MCF 10A (cell line): ENCODE measurements around the gene AGBL4. TPM values are rescaled to one million over a fixed set of nuclear protein-coding genes. Genes with fewer than 3 reads are reported as not detected.

Experiments
- BruUV-seq: library from RNA; stranded (reverse); fragments of 400-500 nt; replicated peaks from 2 replicates; lab custom pipeline; 2021; lab: Mats Ljungman, UMichigan
- CTCF ChIA-PET: fragments of 300-600 bp; sonication (Branson Sonifier 250); formaldehyde crosslinking; extraction: SDS; loops from one replicate; lab custom pipeline; 2021; ENCODE audit warnings: antibody characterized with exemption, inconsistent platforms; lab: Yijun Ruan, JAX
- POLR2A ChIA-PET: fragments of 300-600, 350-650 bp; sonication (Branson Sonifier 250); formaldehyde crosslinking; extraction: SDS; loops from one replicate; lab custom pipeline; 2020; ENCODE audit warnings: antibody characterized with exemption, inconsistent platforms; lab: Yijun Ruan, JAX
- DNase-seq: peaks from one replicate; pipeline ENCODE4 v3.0.0-alpha.2; 2018; ENCODE audit not compliant: unreplicated experiment
- H3K27ac Mint-ChIP-seq: one replicate; pipeline ENCODE4 v1.8.0; 2022; ENCODE audit warnings: mild to moderate bottlenecking, low read depth, mixed read lengths; ENCODE audit not compliant: unreplicated experiment
- H3K27me3 Mint-ChIP-seq: one replicate; pipeline ENCODE4 v1.8.0; 2022; ENCODE audit warnings: mixed read lengths; ENCODE audit not compliant: insufficient read depth, unreplicated experiment
- H3K36me3 Mint-ChIP-seq: one replicate; pipeline ENCODE4 v1.8.0; 2022; ENCODE audit warnings: mild to moderate bottlenecking, moderate library complexity, mixed read lengths; ENCODE audit not compliant: insufficient read depth, unreplicated experiment
- H3K4me1 Mint-ChIP-seq: one replicate; pipeline ENCODE4 v1.8.0; 2022; ENCODE audit warnings: mixed read lengths; ENCODE audit not compliant: insufficient read depth, unreplicated experiment
- H3K4me3 Mint-ChIP-seq: one replicate; pipeline ENCODE4 v1.8.0; 2022; ENCODE audit warnings: mild to moderate bottlenecking, moderate library complexity, mixed read lengths; ENCODE audit not compliant: unreplicated experiment
- H3K9me3 Mint-ChIP-seq: one replicate; pipeline ENCODE4 v1.8.0; 2022; ENCODE audit warnings: mixed read lengths; ENCODE audit not compliant: unreplicated experiment
- CTCF ChIP-seq: fragments of 200-600 bp; IDR thresholded peaks from one replicate; pipeline ENCODE4 v1.8.0; 2022; ENCODE audit warnings: antibody characterized with exemption, mild to moderate bottlenecking; ENCODE audit not compliant: unreplicated experiment
- intact Hi-C: fragments of 100-400 bp; cut with micrococcal nuclease; formaldehyde crosslinking; loops from 2 replicates; pipeline ENCODE4 v1.14.1; 2022
- total RNA-seq: library from RNA; stranded (reverse); gene quantifications from 2 replicates; pipeline ENCODE4 v1.2.3, GENCODE V29; 2022

The AGBL4 gene
- total RNA-seq, 1 experiment from 2014 or later, result not detected

DNA sequence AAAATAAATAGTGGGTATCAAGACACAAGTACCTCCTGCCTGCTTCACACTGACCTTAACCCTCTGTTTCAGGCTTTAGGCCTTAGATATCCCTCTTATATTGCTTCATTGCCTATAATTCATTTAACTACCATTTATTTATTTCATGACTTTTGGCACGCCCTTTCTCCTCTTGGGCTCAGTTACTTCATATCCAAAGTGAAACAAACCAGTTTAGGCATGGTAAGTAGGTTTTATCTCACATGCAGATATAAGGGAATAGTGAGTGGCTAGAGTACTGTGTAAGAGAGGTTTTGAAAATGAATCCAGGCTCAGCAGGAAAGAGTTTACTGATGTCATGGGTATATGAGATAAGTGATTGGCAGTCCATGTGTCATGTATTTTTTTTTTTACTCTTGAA is 1177.3 kb downstream of the AGBL4 start:
- intact Hi-C loops, result no loop called here
- no peaks in the 10 kb centered on the region for H3K9me3 Mint-ChIP-seq

GRCh38 chr1:48844187-48844586 is 1179.6 kb downstream of the AGBL4 start:
- H3K4me1 Mint-ChIP-seq, result no peaks in the 10 kb centered on the region
- no peak overlapping the region for H3K27ac Mint-ChIP-seq
- no peak for TF ChIP-seq CTCF
- H3K36me3 Mint-ChIP-seq, result peaks cover 5% of the 10 kb centered on the region
- H3K27me3 Mint-ChIP-seq, result peaks cover 7% of the 10 kb centered on the region
- POLR2A ChIA-PET, result no interaction called here
- CTCF ChIA-PET, result interaction anchor here (0.5 kb wide), 2 partner anchors 16 to 559 kb away, joined by 3 read pairs; no protein-coding TSS in a partner anchor
- intact Hi-C loops, result no loop called here
- H3K9me3 Mint-ChIP-seq, result no peaks in the 10 kb centered on the region
- H3K4me3 Mint-ChIP-seq, result no peak overlapping the region
- BruUV-seq, result no TSS peak
- DNase-seq, result no peak

More for the DNA sequence above, 1177.3 kb downstream of the AGBL4 start:
- no peaks in the 10 kb centered on the region for H3K27me3 Mint-ChIP-seq
- no TSS peak for BruUV-seq
- H3K27ac Mint-ChIP-seq, result no peak overlapping the region
- POLR2A ChIA-PET, result no interaction called here
- no peaks in the 10 kb centered on the region for H3K4me1 Mint-ChIP-seq
- H3K4me3 Mint-ChIP-seq, result no peak overlapping the region
- CTCF ChIA-PET, result interaction anchor here (0.6 to 0.9 kb wide), 3 partner anchors 24 to 57 kb away, joined by 3 to 4 read pairs (median 3); no protein-coding TSS in a partner anchor
- no peak for DNase-seq
- peaks cover 5% of the 10 kb centered on the region for H3K36me3 Mint-ChIP-seq
- no peak for TF ChIP-seq CTCF

DNA sequence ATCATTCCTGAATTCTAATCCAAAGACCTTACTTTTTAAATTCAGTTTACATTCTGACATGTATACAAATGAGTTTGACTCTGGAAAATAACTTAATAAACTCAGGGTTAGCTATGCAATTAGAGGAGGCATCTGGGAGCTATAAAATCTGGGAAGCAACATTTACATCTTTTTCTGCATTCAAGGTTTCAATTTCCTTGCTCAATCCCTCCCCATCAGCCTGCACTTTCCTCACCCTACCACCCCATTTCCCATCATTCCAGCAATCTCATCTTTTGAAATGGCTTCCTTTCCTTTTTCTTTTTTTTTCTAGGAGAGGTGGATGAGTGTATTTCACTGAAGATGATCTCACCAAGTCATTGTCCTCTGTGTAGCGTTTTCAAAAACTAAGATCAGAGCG is 1181.8 kb downstream of the AGBL4 start:
- POLR2A ChIA-PET, result no interaction called here
- BruUV-seq, result no TSS peak
- no peak overlapping the region for H3K4me3 Mint-ChIP-seq

GRCh38 chr1:48841461-48841860 is 1182.3 kb downstream of the AGBL4 start:
- CTCF ChIA-PET, result interaction anchor here (0.6 to 2.8 kb wide), 5 partner anchors 9 to 639 kb away, joined by 3 to 9 read pairs (median 6); no protein-coding TSS in a partner anchor
- intact Hi-C loops, result no loop called here
- POLR2A ChIA-PET, result no interaction called here

More for the DNA sequence above, 1181.8 kb downstream of the AGBL4 start:
- CTCF ChIA-PET, result interaction anchor here (1.6 to 2.8 kb wide), 3 partner anchors 10 to 1506 kb away, joined by 5 to 9 read pairs (median 8); no protein-coding TSS in a partner anchor
- H3K27me3 Mint-ChIP-seq, result peaks cover 26% of the 10 kb centered on the region
- no peak for TF ChIP-seq CTCF
- no peak for DNase-seq
- H3K4me1 Mint-ChIP-seq, result no peaks in the 10 kb centered on the region
- peaks cover 5% of the 10 kb centered on the region for H3K36me3 Mint-ChIP-seq
- intact Hi-C loops, result no loop called here
- H3K27ac Mint-ChIP-seq, result no peak overlapping the region
- H3K9me3 Mint-ChIP-seq, result no peaks in the 10 kb centered on the region

More at GRCh38 chr1:48841461-48841860, 1182.3 kb downstream of the AGBL4 start:
- no peaks in the 10 kb centered on the region for H3K4me1 Mint-ChIP-seq
- no peaks in the 10 kb centered on the region for H3K9me3 Mint-ChIP-seq
- no peak for TF ChIP-seq CTCF
- H3K27me3 Mint-ChIP-seq, result peaks cover 26% of the 10 kb centered on the region
- no peak overlapping the region for H3K27ac Mint-ChIP-seq
- no TSS peak for BruUV-seq
- peaks cover 5% of the 10 kb centered on the region for H3K36me3 Mint-ChIP-seq
- DNase-seq, result no peak
- H3K4me3 Mint-ChIP-seq, result no peak overlapping the region
